Endothelial cell of umbilical vein (primary cell): Measurements from ENCODE around the gene MRO. TPM values are rescaled to one million over a fixed set of nuclear protein-coding genes. Genes with fewer than 3 reads are reported as not detected.

Source experiments
- BruUV-seq: library from RNA; stranded (reverse); fragments of 400-500 nt; replicated peaks from 2 replicates; lab custom pipeline; 2021; lab: Mats Ljungman, UMichigan
- CTCF ChIA-PET: fragments of 300-600, 350-600 bp; sonication (Branson Sonifier 250); formaldehyde crosslinking; loops from one replicate; lab custom pipeline; 2021; ENCODE audit warnings: antibody characterized with exemption, inconsistent platforms; lab: Charles Lee
- POLR2A ChIA-PET: fragments of 300-600, 350-600 bp; sonication (Branson Sonifier 250); formaldehyde crosslinking; loops from one replicate; lab custom pipeline; 2021; ENCODE audit warnings: antibody characterized with exemption, inconsistent platforms; lab: Charles Lee
- DNase-seq: peaks from one replicate; pipeline ENCODE4 v3.0.0-alpha.2; 2011; ENCODE audit warnings: low read depth, low spot score
- FAIRE-seq: peaks from 2 replicates; lab custom pipeline; 2011; peaks lifted over from hg19 to GRCh38; lab: Jason Lieb, UNC
- H2AFZ ChIP-seq: 2 replicates; pipeline ENCODE4 v1.6.0; 2012; ENCODE audit warnings: low read depth, low read length, control low read depth, inconsistent platforms
- H3K27ac ChIP-seq: 2 replicates; pipeline ENCODE4 v1.5.1; 2011; ENCODE audit warnings: low read depth, mild to moderate bottlenecking, control low read depth, low read length, moderate library complexity; ENCODE audit not compliant: insufficient read depth
- H3K27me3 ChIP-seq, 2 experiments: 2 replicates each; pipeline versions ENCODE4 v1.6.0 to v1.6.1; 2011; ENCODE audit warnings: low read length in 2 of 2, mixed read lengths in 1 of 2; ENCODE audit not compliant: control insufficient read depth in 2 of 2, insufficient read depth in 2 of 2
- H3K36me3 ChIP-seq, 2 experiments: 2 replicates in 1 of 2; 3 replicates in 1 of 2; pipeline ENCODE4 v1.5.1; 2011; ENCODE audit warnings: low read length in 2 of 2, mild to moderate bottlenecking in 1 of 2, moderate library complexity in 1 of 2; ENCODE audit not compliant: control insufficient read depth in 2 of 2, insufficient read depth in 2 of 2; ENCODE audit errors: extremely low read depth in 1 of 2
- H3K4me1 ChIP-seq: 3 replicates; pipeline ENCODE4 v1.5.1; 2011; ENCODE audit warnings: mild to moderate bottlenecking, low read length; ENCODE audit not compliant: control insufficient read depth, insufficient read depth; ENCODE audit errors: extremely low read depth
- H3K4me2 ChIP-seq: 2 replicates; pipeline ENCODE4 v1.6.1; 2011; ENCODE audit warnings: low read length, control low read depth, mixed read lengths; ENCODE audit not compliant: insufficient read depth
- H3K4me3 ChIP-seq, 3 experiments: fragments of 200-600 bp in 1 of 3; sonication (generic), shearing (Covaris generic) in 1 of 3; replicated peaks in 1 of 3; 2 replicates each; pipeline ENCODE4 v1.5.1; 2011 to 2016; ENCODE audit warnings: control low read depth in 3 of 3, low read length in 3 of 3, mild to moderate bottlenecking in 2 of 3, inconsistent platforms in 1 of 3, low read depth in 1 of 3, moderate library complexity in 1 of 3; ENCODE audit not compliant: insufficient read depth in 1 of 3
- H3K79me2 ChIP-seq: 2 replicates; pipeline ENCODE4 v1.6.0; 2012; ENCODE audit warnings: low read length, inconsistent platforms; ENCODE audit not compliant: control insufficient read depth, insufficient read depth
- H3K9ac ChIP-seq: replicated peaks from 2 replicates; pipeline ENCODE3; 2011; ENCODE audit warnings: low read length, control low read depth; ENCODE audit not compliant: insufficient read depth; ENCODE audit errors: extremely low read depth
- H3K9me1 ChIP-seq: replicated peaks from 3 replicates; pipeline ENCODE4 v1.6.0; 2011; ENCODE audit warnings: mild to moderate bottlenecking, low read length; ENCODE audit not compliant: control insufficient read depth, insufficient read depth; ENCODE audit errors: extremely low read depth
- H3K9me3 ChIP-seq: replicated peaks from 2 replicates; pipeline ENCODE4 v1.5.1; 2012; ENCODE audit warnings: low read length, inconsistent platforms; ENCODE audit not compliant: control insufficient read depth, insufficient read depth
- H4K20me1 ChIP-seq: replicated peaks from 2 replicates; pipeline ENCODE3; 2011; ENCODE audit warnings: mild to moderate bottlenecking, low read length; ENCODE audit not compliant: control insufficient read depth, insufficient read depth; ENCODE audit errors: extremely low read depth
- CTCF ChIP-seq, 2 donors: IDR thresholded peaks; 1 replicate in 1 of 2; 2 replicates in 1 of 2; pipeline ENCODE4 v1.5.1; 2011; ENCODE audit warnings: low read length in 2 of 2, mild to moderate bottlenecking in 2 of 2, moderate library complexity in 2 of 2, control low read depth in 1 of 2, inconsistent platforms in 1 of 2, low read depth in 1 of 2; ENCODE audit not compliant: insufficient read depth in 1 of 2; ENCODE audit errors: extremely low read depth in 1 of 2
- EZH2 ChIP-seq: IDR thresholded peaks from 2 replicates; pipeline ENCODE4 v1.6.1; 2012; ENCODE audit warnings: borderline replicate concordance, low read depth, mild to moderate bottlenecking, moderate library complexity, low read length, inconsistent platforms; ENCODE audit not compliant: severe bottlenecking
- FOS ChIP-seq: IDR thresholded peaks from 2 replicates; pipeline ENCODE4 v1.6.1; 2011; ENCODE audit warnings: mild to moderate bottlenecking, low read length, moderate library complexity, borderline replicate concordance; ENCODE audit not compliant: insufficient read depth
- GATA2 ChIP-seq: IDR thresholded peaks from 2 replicates; pipeline ENCODE4 v1.7.0; 2011; ENCODE audit warnings: low read depth, mild to moderate bottlenecking, moderate library complexity, mixed read lengths, low read length; ENCODE audit not compliant: insufficient read length, insufficient read depth
- JUN ChIP-seq: IDR thresholded peaks from 2 replicates; pipeline ENCODE4 v1.6.1; 2011; ENCODE audit warnings: borderline replicate concordance, low read depth; ENCODE audit not compliant: insufficient read length, insufficient read depth
- MAX ChIP-seq: IDR thresholded peaks from 2 replicates; pipeline ENCODE4 v1.6.1; 2011; ENCODE audit not compliant: insufficient read depth, insufficient read length
- MYC ChIP-seq: IDR thresholded peaks from one replicate; pipeline ENCODE4 v1.6.1; 2011; ENCODE audit warnings: mild to moderate bottlenecking, low read depth, low read length
- POLR2A ChIP-seq: IDR thresholded peaks from 2 replicates; pipeline ENCODE4 v1.6.1; 2012; ENCODE audit warnings: low read depth, mild to moderate bottlenecking, control low read depth, low read length
- POLR2AphosphoS5 ChIP-seq: IDR thresholded peaks from 2 replicates; pipeline ENCODE4 v1.6.1; 2012; ENCODE audit warnings: low read depth, mild to moderate bottlenecking, control low read depth, low read length, moderate library complexity; ENCODE audit not compliant: insufficient read depth
- dilution Hi-C: fragments of 300-500 bp; cut with MboI; formaldehyde crosslinking; loops from one replicate; pipeline ENCODE4 v1.15.0; 2019; ENCODE audit warnings: low sequenced_read_pairs; ENCODE audit not compliant: extremely low pct_ligation_motif_present
- intact Hi-C: fragments of 100-400 bp; cut with micrococcal nuclease; formaldehyde crosslinking; loops from one replicate; pipeline ENCODE4 v1.10.0; 2022
- polyA plus RNA-seq, 4 experiments: library from polyadenylated mRNA; depleted of rRNA in 3 of 4; stranded (reverse) in 3 of 4; unstranded in 1 of 4; fragments of >200 nt; gene quantifications; 2 replicates each; pipeline versions ENCODE4 v1.2.1 to v1.2.3, GENCODE V29; 2011 to 2012; ENCODE audit warnings: missing spikeins in 1 of 4
- total RNA-seq: library from RNA; stranded (reverse); gene quantifications from 2 replicates; pipeline ENCODE4 v1.2.3, GENCODE V29; 2021

MRO gene
- total and polyA plus RNA-seq, 2 donors (not counting 3 experiments of a cell fraction or from before 2014, with no cell fraction given), result not detected

- H3K27me3 ChIP-seq, result peaks cover 2 to 6% of the 10 kb centered on the region in 2 experiments
- dilution Hi-C loops, result no loop called here
- no peak overlapping the region for H3K9ac ChIP-seq
- no peaks in the 10 kb centered on the region for H3K36me3 ChIP-seq
- CTCF ChIA-PET, result interaction anchor here (0.9 to 2.6 kb wide), 6 partner anchors 48 to 289 kb away, joined by 3 to 12 read pairs (median 8); partner anchors contain the start of genes ELAC1, ME2 and SMAD4
- POLR2A ChIA-PET, result no interaction called here
- BruUV-seq, result no TSS peak
- FAIRE-seq, result no peak
- H3K4me1 ChIP-seq, result no peaks in the 10 kb centered on the region
- H2AFZ ChIP-seq, result no peak overlapping the region
- no peaks in the 10 kb centered on the region for H3K79me2 ChIP-seq
- DNase-seq, result peak; percentile 4
- intact Hi-C loops, result no loop called here
- H3K9me1 ChIP-seq, result no peaks in the 10 kb centered on the region
- H3K27ac ChIP-seq, result no peak overlapping the region
- TF ChIP-seq POLR2AphosphoS5 (no peak), MYC (no peak), JUN (no peak), GATA2 (no peak), MAX (no peak), FOS (no peak), POLR2A (no peak), CTCF (IDR thresholded peaks at IDR 0.05; ENCODE audit: extremely low read depth in 1 of 2, insufficient read depth in 1 of 2, low read depth in 1 of 2, low read length in 2 of 2) (no peak), EZH2 (no peak)
- no peaks in the 10 kb centered on the region for H3K9me3 ChIP-seq
- no peak overlapping the region for H3K4me2 ChIP-seq
- no peaks in the 10 kb centered on the region for H4K20me1 ChIP-seq
- no peak overlapping the region for H3K4me3 ChIP-seq
Measured at GRCh38 chr18:50819027-50819727, 639 bp downstream of the MRO start.
